Measurements from ENCODE around the gene CHAF1A. TPM values are rescaled to one million over a fixed set of nuclear protein-coding genes. Genes with fewer than 3 reads are reported as not detected.

Gene CHAF1A
- total RNA-seq, 1 experiment from 2014 or later, result 30.0 TPM

- no peaks in the 10 kb centered on the region for H3F3A ChIP-seq (ENCODE audit: insufficient read depth, low read depth)
- no peak overlapping the region for H2AFZ ChIP-seq
- H3K79me2 ChIP-seq (ENCODE audit: low read depth), result no peaks in the 10 kb centered on the region
- H3K9me2 ChIP-seq (ENCODE audit: insufficient read depth), result no peaks in the 10 kb centered on the region
- no peaks in the 10 kb centered on the region for H4K20me1 ChIP-seq (ENCODE audit: insufficient read depth)
- no peaks in the 10 kb centered on the region; the same call in 1 of the 2 replicates for H3K36me3 ChIP-seq (ENCODE audit: low read depth)
- DNase-seq, result no peak
- H3K9me3 ChIP-seq (ENCODE audit: insufficient read depth, low read depth), result no peaks in the 10 kb centered on the region
- no peak for TF ChIP-seq CTCF (conservative IDR thresholded peaks at IDR 0.05)
- TF ChIP-seq EZH2 (IDR thresholded peaks at IDR 0.05; ENCODE audit: low read depth), result no peak
- no peak overlapping the region for H3K4me2 ChIP-seq
- no peak overlapping the region for H3K27ac ChIP-seq
- no peaks in the 10 kb centered on the region for H3K4me1 ChIP-seq (replicated peaks; ENCODE audit: insufficient read depth)
- H3K27me3 ChIP-seq (ENCODE audit: insufficient read depth, low read depth), result no peaks in the 10 kb centered on the region
- CTCF ChIA-PET, result no interaction called here
- POLR2A ChIA-PET (ENCODE audit: unreplicated experiment), result no interaction called here
- no TSS peak for BruUV-seq (replicated peaks)
- intact Hi-C loops (cut with micrococcal nuclease; ENCODE audit: unreplicated experiment), result no loop called here
- H3K4me3 ChIP-seq, result no peak overlapping the region
Observed at GRCh38 chr19:4487572-4487971, 85.1 kb downstream of the CHAF1A start.

- intact Hi-C loops (cut with micrococcal nuclease; ENCODE audit: unreplicated experiment), result no loop called here
- ChIA-PET POLR2A (ENCODE audit: unreplicated experiment) (no interaction called here), CTCF (interaction anchor here (0.6 kb wide), 1 partner anchor 105 kb away, joined by 3 read pairs; no protein-coding TSS in a partner anchor)
- Histone ChIP-seq H3K79me2 (ENCODE audit: low read depth) (no peaks in the 10 kb centered on the region), H3K27ac (no peak overlapping the region), H3F3A (ENCODE audit: insufficient read depth, low read depth) (no peaks in the 10 kb centered on the region), H3K4me3 (no peak overlapping the region), H3K4me1 (replicated peaks; ENCODE audit: insufficient read depth) (no peaks in the 10 kb centered on the region), H2AFZ (no peak overlapping the region), H4K20me1 (ENCODE audit: insufficient read depth) (no peaks in the 10 kb centered on the region), H3K9me3 (ENCODE audit: insufficient read depth, low read depth) (no peaks in the 10 kb centered on the region), H3K27me3 (ENCODE audit: insufficient read depth, low read depth) (no peaks in the 10 kb centered on the region), H3K36me3 (ENCODE audit: low read depth) (no peaks in the 10 kb centered on the region; the same call in 1 of the 2 replicates), H3K4me2 (no peak overlapping the region), H3K9me2 (ENCODE audit: insufficient read depth) (no peaks in the 10 kb centered on the region)
- BruUV-seq (replicated peaks), result no TSS peak
- no peak for DNase-seq
- TF ChIP-seq CTCF (conservative IDR thresholded peaks at IDR 0.05), result no peak
- TF ChIP-seq EZH2 (IDR thresholded peaks at IDR 0.05; ENCODE audit: low read depth), result no peak
Observed at GRCh38 chr19:4488496-4488895, 86.1 kb downstream of the CHAF1A start.

GRCh38 chr19:4491446-4491845 is 89.0 kb downstream of the CHAF1A start:
- CTCF ChIA-PET, result no interaction called here
- intact Hi-C loops (cut with micrococcal nuclease; ENCODE audit: unreplicated experiment), result no loop called here

More at GRCh38 chr19:4491446-4491845, 89.0 kb downstream of the CHAF1A start:
- Histone ChIP-seq H3K9me2 (ENCODE audit: insufficient read depth) (no peaks in the 10 kb centered on the region), H3K36me3 (ENCODE audit: low read depth) (no peaks in the 10 kb centered on the region; the same call in 1 of the 2 replicates), H2AFZ (no peak overlapping the region), H3K27me3 (ENCODE audit: insufficient read depth, low read depth) (no peaks in the 10 kb centered on the region), H3K9me3 (ENCODE audit: insufficient read depth, low read depth) (no peaks in the 10 kb centered on the region), H4K20me1 (ENCODE audit: insufficient read depth) (no peaks in the 10 kb centered on the region), H3K79me2 (ENCODE audit: low read depth) (no peaks in the 10 kb centered on the region), H3K4me1 (replicated peaks; ENCODE audit: insufficient read depth) (no peaks in the 10 kb centered on the region), H3F3A (ENCODE audit: insufficient read depth, low read depth) (no peaks in the 10 kb centered on the region), H3K27ac (no peak overlapping the region), H3K4me3 (no peak overlapping the region), H3K4me2 (no peak overlapping the region)
- TF ChIP-seq CTCF (conservative IDR thresholded peaks at IDR 0.05) (no peak), EZH2 (IDR thresholded peaks at IDR 0.05; ENCODE audit: low read depth) (no peak)
- DNase-seq, result no peak
- POLR2A ChIA-PET (ENCODE audit: unreplicated experiment), result no interaction called here
- BruUV-seq (replicated peaks), result no TSS peak

Data from PC-9 (cell line).